ENCODE data around the gene SLC30A5.

- TF ChIP-seq EP300 (IDR thresholded peaks at IDR 0.05) = no peak
- no peak for TF ChIP-seq POLR2AphosphoS5 (IDR thresholded peaks at IDR 0.05)
- no peak for TF ChIP-seq CTCF (IDR thresholded peaks at IDR 0.05)
These were observed 55.8 kb downstream of the SLC30A5 start for GRCh38 chr5:69149676-69150010.

Measured in esophagus muscularis mucosa (tissue), 4 donors.